ENCODE measurements around the gene MRGPRD.
A peak's percentile ranks its signal among the peaks of the same experiment; 100 is the strongest.

Gene MRGPRD, protein sequence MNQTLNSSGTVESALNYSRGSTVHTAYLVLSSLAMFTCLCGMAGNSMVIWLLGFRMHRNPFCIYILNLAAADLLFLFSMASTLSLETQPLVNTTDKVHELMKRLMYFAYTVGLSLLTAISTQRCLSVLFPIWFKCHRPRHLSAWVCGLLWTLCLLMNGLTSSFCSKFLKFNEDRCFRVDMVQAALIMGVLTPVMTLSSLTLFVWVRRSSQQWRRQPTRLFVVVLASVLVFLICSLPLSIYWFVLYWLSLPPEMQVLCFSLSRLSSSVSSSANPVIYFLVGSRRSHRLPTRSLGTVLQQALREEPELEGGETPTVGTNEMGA

DNA sequence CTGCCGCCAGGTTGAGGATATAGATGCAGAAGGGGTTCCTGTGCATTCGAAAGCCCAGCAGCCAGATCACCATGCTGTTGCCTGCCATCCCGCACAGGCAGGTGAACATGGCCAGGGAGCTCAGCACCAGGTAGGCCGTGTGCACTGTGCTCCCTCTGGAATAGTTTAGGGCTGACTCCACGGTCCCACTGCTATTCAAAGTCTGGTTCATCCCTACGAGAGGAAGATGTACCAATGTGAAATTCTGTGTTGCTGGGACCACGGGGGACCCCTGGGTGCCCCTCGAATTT lies at the start of gene MRGPRD:
TSS of gene MRGPRD (minus strand) at position 211 of the 290 bp plus-strand sequence. CDS start at position 211, 0 bp downstream.
- H3K9me3 ChIP-seq (ENCODE audit: control insufficient read depth, insufficient read depth, low read length): no peaks in the 10 kb centered on the region
- H3K9ac ChIP-seq (ENCODE audit: low read depth, low read length): no peak within 1 kb of the TSS
- H3K36me3 ChIP-seq (ENCODE audit: insufficient read depth, low read length): no peaks in the 10 kb centered on the region
- H3K4me1 ChIP-seq (ENCODE audit: insufficient read depth, low read length): peaks cover 7% of the 10 kb centered on the region; the same call in 1 of the 2 replicates

DNA sequence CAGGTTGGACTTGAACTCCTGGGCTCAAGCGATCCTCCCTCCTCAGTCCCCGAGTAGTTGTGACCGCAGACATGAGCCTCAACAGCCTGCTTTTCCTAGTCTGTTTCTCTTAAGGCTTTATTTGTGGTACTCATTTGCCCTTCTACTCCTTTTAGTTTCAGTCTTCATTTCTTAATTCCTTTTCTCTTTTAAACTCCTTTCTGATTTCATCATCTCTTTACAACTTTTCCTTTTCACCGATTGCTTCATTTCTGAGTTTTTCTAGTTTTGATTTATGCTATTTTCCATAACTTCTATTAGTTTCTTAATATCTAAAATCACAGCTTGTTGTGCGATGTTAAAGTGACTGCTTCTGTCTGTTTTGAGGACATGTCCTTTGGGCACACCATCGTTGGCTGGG lies 49.5 kb upstream of the MRGPRD start:
- Histone ChIP-seq H3K36me3 (ENCODE audit: insufficient read depth, low read length) (no peaks in the 10 kb centered on the region), H3K9ac (ENCODE audit: low read depth, low read length) (no peak overlapping the region), H3K9me3 (ENCODE audit: control insufficient read depth, insufficient read depth, low read length) (no peaks in the 10 kb centered on the region), H3K4me1 (ENCODE audit: insufficient read depth, low read length) (peaks cover 22% of the 10 kb centered on the region; the same call in 1 of the 2 replicates)

DNA sequence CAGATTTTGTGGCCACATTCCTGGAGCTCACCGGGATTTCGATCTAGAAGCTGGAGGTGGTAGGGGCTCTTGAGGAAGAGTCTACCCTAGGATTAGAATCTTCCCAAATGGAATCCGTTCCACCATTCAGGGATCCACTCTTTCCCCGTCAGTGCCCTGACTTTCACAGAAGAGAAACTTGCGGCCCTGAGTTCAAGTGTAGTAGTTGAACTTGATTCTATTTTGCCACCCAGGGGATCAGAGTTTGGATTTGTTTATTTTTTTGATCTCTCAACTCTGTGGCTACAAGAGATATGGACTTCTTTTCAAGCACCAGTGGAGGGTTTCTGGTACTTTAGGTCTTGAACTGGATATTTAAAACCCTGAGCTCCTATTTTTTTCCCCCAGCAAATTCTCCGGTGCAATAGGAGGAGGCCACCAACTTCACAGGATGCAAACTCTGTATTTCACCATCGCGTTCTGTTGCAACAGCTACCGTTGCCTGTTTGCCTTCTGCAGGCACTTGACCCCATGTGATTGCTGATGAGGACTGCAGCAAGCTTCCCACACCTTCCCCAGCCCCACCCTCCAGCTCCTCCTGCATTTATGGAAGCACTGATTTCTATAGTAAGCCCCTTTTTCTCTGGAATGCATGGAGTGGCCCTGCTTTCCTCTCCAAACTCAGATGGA lies 47.1 kb upstream of the MRGPRD start:
- no peaks in the 10 kb centered on the region for H3K36me3 ChIP-seq (ENCODE audit: insufficient read depth, low read length)
- H3K4me1 ChIP-seq (ENCODE audit: insufficient read depth, low read length): peaks cover 17% of the 10 kb centered on the region; the same call in 1 of the 2 replicates
- no peak overlapping the region for H3K9ac ChIP-seq (ENCODE audit: low read depth, low read length)
- no peaks in the 10 kb centered on the region for H3K9me3 ChIP-seq (ENCODE audit: control insufficient read depth, insufficient read depth, low read length)

- H3K9me3 ChIP-seq (ENCODE audit: control insufficient read depth, insufficient read depth, low read length): no peaks in the 10 kb centered on the region
- H3K9ac ChIP-seq (ENCODE audit: low read depth, low read length): no peak overlapping the region
- H3K4me1 ChIP-seq (ENCODE audit: insufficient read depth, low read length): peaks cover 9% of the 10 kb centered on the region; the same call in 1 of the 2 replicates
- H3K36me3 ChIP-seq (ENCODE audit: insufficient read depth, low read length): no peaks in the 10 kb centered on the region
Measured at GRCh38 chr11:69024509-69024908, 43.7 kb upstream of the MRGPRD start.

- peaks cover under 1% of the 10 kb centered on the region; the same call in 1 of the 2 replicates for H3K4me1 ChIP-seq (ENCODE audit: insufficient read depth, low read length)
- H3K36me3 ChIP-seq (ENCODE audit: insufficient read depth, low read length): no peaks in the 10 kb centered on the region
- H3K9ac ChIP-seq (ENCODE audit: low read depth, low read length): no peak overlapping the region
- no peaks in the 10 kb centered on the region for H3K9me3 ChIP-seq (ENCODE audit: control insufficient read depth, insufficient read depth, low read length)
Measured at GRCh38 chr11:69022260-69022659, 41.5 kb upstream of the MRGPRD start.

GRCh38 chr11:69018924-69019323 lies 38.1 kb upstream of the MRGPRD start:
- peaks cover 11% of the 10 kb centered on the region; the same call in 1 of the 2 replicates for H3K4me1 ChIP-seq (ENCODE audit: insufficient read depth, low read length)
- no peaks in the 10 kb centered on the region for H3K36me3 ChIP-seq (ENCODE audit: insufficient read depth, low read length)

GRCh38 chr11:69017951-69018350 lies 37.2 kb upstream of the MRGPRD start:
- Histone ChIP-seq H3K36me3 (ENCODE audit: insufficient read depth, low read length) (no peaks in the 10 kb centered on the region), H3K4me1 (ENCODE audit: insufficient read depth, low read length) (peaks cover 11% of the 10 kb centered on the region; the same call in 1 of the 2 replicates), H3K9me3 (ENCODE audit: control insufficient read depth, insufficient read depth, low read length) (no peaks in the 10 kb centered on the region), H3K9ac (ENCODE audit: low read depth, low read length) (no peak overlapping the region)

More at GRCh38 chr11:69018924-69019323, 38.1 kb upstream of the MRGPRD start:
- Histone ChIP-seq H3K9ac (ENCODE audit: low read depth, low read length) (no peak overlapping the region), H3K9me3 (ENCODE audit: control insufficient read depth, insufficient read depth, low read length) (no peaks in the 10 kb centered on the region)

DNA sequence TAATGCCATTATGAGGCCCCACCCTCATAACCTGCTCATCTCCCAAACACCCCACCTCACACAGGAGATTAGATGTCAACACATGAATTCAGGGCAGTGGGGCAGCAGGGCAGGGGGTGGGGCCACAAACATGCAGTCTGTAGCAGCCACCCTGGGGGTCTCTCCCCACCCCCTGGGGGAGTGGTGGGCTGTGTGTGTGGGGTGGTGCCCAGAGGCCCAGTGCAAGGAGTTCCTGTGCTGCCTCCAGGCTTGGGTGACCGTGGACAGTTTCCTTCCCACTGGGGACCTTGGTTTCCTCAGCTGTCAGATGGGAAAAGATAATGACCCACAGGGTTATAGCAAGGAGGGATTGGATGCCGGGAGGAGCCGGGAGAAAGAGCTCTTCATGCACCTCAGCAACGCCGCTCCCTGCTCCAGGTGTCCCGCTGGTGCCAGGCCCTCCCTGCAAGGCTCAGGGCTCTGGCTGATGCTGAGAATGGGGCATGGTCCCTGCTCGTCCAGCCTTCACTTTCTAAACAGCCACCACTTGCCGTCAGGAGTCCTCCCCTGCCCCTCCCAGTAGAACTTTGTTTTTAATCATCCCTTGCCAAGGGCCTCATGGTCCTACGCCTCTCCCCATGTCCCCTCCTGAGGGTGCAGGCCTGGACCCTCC lies 34.2 kb upstream of the MRGPRD start:
- Histone ChIP-seq H3K4me1 (ENCODE audit: insufficient read depth, low read length) (peaks cover 28% of the 10 kb centered on the region; the same call in 1 of the 2 replicates), H3K9me3 (ENCODE audit: control insufficient read depth, insufficient read depth, low read length) (no peaks in the 10 kb centered on the region), H3K36me3 (ENCODE audit: insufficient read depth, low read length) (no peaks in the 10 kb centered on the region), H3K9ac (ENCODE audit: low read depth, low read length) (no peak overlapping the region)

DNA sequence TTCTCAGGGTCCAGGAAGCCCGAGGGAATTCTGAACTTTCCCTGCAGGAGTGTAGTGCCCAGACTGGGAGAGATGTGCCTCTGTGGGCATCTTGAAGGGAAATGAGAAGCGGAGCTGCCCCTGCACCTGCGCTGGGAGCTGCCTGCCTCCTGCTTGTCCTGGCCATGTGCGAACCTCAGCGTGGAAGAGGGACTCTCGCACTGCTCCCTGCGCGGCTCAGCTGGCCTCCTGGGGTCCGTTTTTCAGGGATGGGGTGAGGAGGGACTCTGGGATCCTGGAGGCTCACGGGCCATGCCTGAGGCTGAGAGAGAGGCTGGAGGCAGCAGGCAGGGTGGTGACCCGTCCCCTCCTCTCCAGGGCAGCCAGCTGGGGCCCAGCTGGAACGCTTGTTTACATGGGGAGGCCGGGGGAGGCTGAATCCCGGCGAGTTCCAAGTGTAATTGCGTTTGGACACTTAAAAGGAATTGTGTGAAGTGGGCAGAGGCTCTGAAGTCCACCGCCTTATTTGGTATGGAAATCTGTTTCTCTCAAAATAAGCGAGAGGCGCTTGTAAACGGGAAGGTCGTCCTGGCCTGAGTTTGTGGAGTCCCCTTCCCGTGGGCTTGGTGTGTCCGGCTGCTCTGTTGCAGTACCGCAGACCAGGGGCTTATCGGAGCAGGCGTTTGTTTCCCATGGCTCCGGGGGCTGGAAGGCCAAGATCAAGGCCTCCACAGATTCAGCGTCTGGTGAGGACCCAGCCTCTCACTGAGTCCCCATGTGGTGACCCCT lies 33.5 kb upstream of the MRGPRD start:
- H3K36me3 ChIP-seq (ENCODE audit: insufficient read depth, low read length): no peaks in the 10 kb centered on the region
- peaks cover 34% of the 10 kb centered on the region for H3K4me1 ChIP-seq (ENCODE audit: insufficient read depth, low read length)
- peak overlapping the region; percentile 64 for H3K9ac ChIP-seq (ENCODE audit: low read depth, low read length)
- H3K9me3 ChIP-seq (ENCODE audit: control insufficient read depth, insufficient read depth, low read length): no peaks in the 10 kb centered on the region

- H3K9me3 ChIP-seq (ENCODE audit: control insufficient read depth, insufficient read depth, low read length): no peaks in the 10 kb centered on the region
- H3K4me1 ChIP-seq (ENCODE audit: insufficient read depth, low read length): peaks cover 44% of the 10 kb centered on the region
- 0 out of 2 replicates have a peak, but pooled peaks cover 2% of the 10 kb centered on the region for H3K36me3 ChIP-seq (ENCODE audit: insufficient read depth, low read length)
- H3K9ac ChIP-seq (ENCODE audit: low read depth, low read length): peak within 1 kb of the TSS; percentile 64
Measured at GRCh38 chr11:69013009-69013951, 32.5 kb upstream of the MRGPRD start, which contains the start of gene MRGPRF. Gene MRGPRF, minus strand, starts transcription at chr11:69013246. Its CDS starts 3,345 bp downstream, at chr11:69009901.

- H3K9ac ChIP-seq (ENCODE audit: low read depth, low read length): peak overlapping the region; percentile 64
- H3K9me3 ChIP-seq (ENCODE audit: control insufficient read depth, insufficient read depth, low read length): no peaks in the 10 kb centered on the region
- 0 out of 2 replicates have a peak, but pooled peaks cover 4% of the 10 kb centered on the region for H3K36me3 ChIP-seq (ENCODE audit: insufficient read depth, low read length)
- peaks cover 50% of the 10 kb centered on the region for H3K4me1 ChIP-seq (ENCODE audit: insufficient read depth, low read length)
Measured at GRCh38 chr11:69012092-69013008, 31.6 kb upstream of the MRGPRD start.

DNA sequence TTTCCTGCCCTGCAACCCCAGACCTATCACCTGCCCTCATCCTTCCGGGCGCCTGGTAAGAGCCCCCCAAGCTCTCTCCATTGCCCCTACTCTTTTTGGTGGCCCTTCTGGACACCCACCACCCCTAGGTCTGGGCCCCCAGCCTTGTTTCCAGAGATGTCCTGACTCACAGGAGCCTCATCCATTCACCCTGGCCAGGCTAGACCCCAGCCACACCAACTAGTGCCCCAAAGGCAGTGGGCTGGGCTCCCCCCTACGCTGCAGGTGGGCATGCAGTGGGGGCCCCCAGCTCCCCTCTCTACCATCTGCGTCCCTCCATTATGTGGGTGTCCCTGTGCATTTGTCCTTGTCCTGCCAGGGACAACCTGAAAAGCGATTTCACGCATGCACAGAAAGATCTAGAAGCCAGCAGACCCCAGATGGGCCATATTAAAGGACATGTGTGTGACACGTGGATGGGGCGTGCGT lies 30.9 kb upstream of the MRGPRD start:
- peak overlapping the region; percentile 64; the same call in 1 of the 2 replicates for H3K9ac ChIP-seq (ENCODE audit: low read depth, low read length)
- H3K9me3 ChIP-seq (ENCODE audit: control insufficient read depth, insufficient read depth, low read length): no peaks in the 10 kb centered on the region
- 0 out of 2 replicates have a peak, but pooled peaks cover 4% of the 10 kb centered on the region for H3K36me3 ChIP-seq (ENCODE audit: insufficient read depth, low read length)
- peaks cover 50% of the 10 kb centered on the region for H3K4me1 ChIP-seq (ENCODE audit: insufficient read depth, low read length)
